BJ (cell line): ENCODE measurements around the gene TMEM267. TPM values are rescaled to one million over a fixed set of nuclear protein-coding genes. Genes with fewer than 3 reads are reported as not detected.

Source experiments
- CTCF ChIA-PET: fragments of 350-600 bp; formaldehyde crosslinking; extraction: SDS; loops from one replicate; lab custom pipeline; 2021; ENCODE audit warnings: antibody characterized with exemption, inconsistent platforms; lab: Yijun Ruan, JAX
- POLR2A ChIA-PET: fragments of 300-600 bp; sonication (Branson Sonifier 250); formaldehyde crosslinking; extraction: SDS; loops from one replicate; lab custom pipeline; 2021; ENCODE audit warnings: antibody characterized with exemption; lab: Charles Lee
- DNase-seq: peaks from one replicate; pipeline ENCODE4 v3.0.0-alpha.2; 2011; ENCODE audit warnings: low read depth
- H3K27me3 ChIP-seq: 2 replicates; pipeline ENCODE4 v1.6.0; 2011; ENCODE audit warnings: low read length; ENCODE audit not compliant: control insufficient read depth, insufficient read depth
- H3K36me3 ChIP-seq: 2 replicates; pipeline ENCODE4 v1.5.1; 2011; ENCODE audit warnings: low read length; ENCODE audit not compliant: control insufficient read depth, insufficient read depth
- H3K4me3 ChIP-seq: 2 replicates; pipeline ENCODE4 v1.5.1; 2011; ENCODE audit warnings: low read depth, mild to moderate bottlenecking, control low read depth, low read length
- CTCF ChIP-seq: IDR thresholded peaks from 2 replicates; pipeline ENCODE4 v1.5.1; 2011; ENCODE audit warnings: low read depth, mild to moderate bottlenecking, control low read depth, inconsistent platforms, low read length, moderate library complexity; ENCODE audit not compliant: insufficient read depth
- polyA plus RNA-seq: library from polyadenylated mRNA; depleted of rRNA; stranded (reverse); fragments of >200 nt; gene quantifications from 2 replicates; pipeline ENCODE4 v1.2.3, GENCODE V29; 2011

Gene TMEM267
- polyA plus RNA-seq, 1 experiment, result 11.4 TPM

- no peak for TF ChIP-seq CTCF
- 0 out of 2 replicates have a peak, but pooled peaks cover 2% of the 10 kb centered on the region for H3K27me3 ChIP-seq
- DNase-seq, result no peak
- no peaks in the 10 kb centered on the region for H3K36me3 ChIP-seq
- ChIA-PET POLR2A (no interaction called here), CTCF (interaction anchor here (0.9 to 1.4 kb wide), 3 partner anchors 14 to 27 kb away, joined by 3 to 4 read pairs (median 3); no protein-coding TSS in a partner anchor)
- H3K4me3 ChIP-seq, result no peak overlapping the region
These were observed 67.5 kb downstream of the TMEM267 start for GRCh38 chr5:43415935-43416802.

- CTCF ChIA-PET, result no interaction called here
- no peak for DNase-seq
- Histone ChIP-seq H3K27me3 (0 out of 2 replicates have a peak, but pooled peaks cover 2% of the 10 kb centered on the region), H3K4me3 (no peak overlapping the region), H3K36me3 (no peaks in the 10 kb centered on the region)
- POLR2A ChIA-PET, result no interaction called here
- no peak for TF ChIP-seq CTCF
These were observed 69.7 kb downstream of the TMEM267 start for GRCh38 chr5:43413966-43414365.

- ChIA-PET POLR2A (no interaction called here), CTCF (interaction anchor here (0.6 to 3.2 kb wide), 4 partner anchors 12 to 371 kb away, joined by 3 to 8 read pairs (median 4); partner anchors contain the start of gene TMEM267)
- no peaks in the 10 kb centered on the region for H3K36me3 ChIP-seq
- DNase-seq, result no peak
- no peak for TF ChIP-seq CTCF
- 0 out of 2 replicates have a peak, but pooled peaks cover 2% of the 10 kb centered on the region for H3K27me3 ChIP-seq
- H3K4me3 ChIP-seq, result no peak overlapping the region
These were observed 71.0 kb downstream of the TMEM267 start for GRCh38 chr5:43412644-43413043.

GRCh38 chr5:43412156-43412555, 71.5 kb downstream of the TMEM267 start, which contains the start of gene CCL28:
CCL28 (minus strand) TSS chr5:43412391; CDS start chr5:43412316, 75 bp downstream.
- no peak for TF ChIP-seq CTCF
- Histone ChIP-seq H3K4me3 (no peak within 1 kb of the TSS), H3K36me3 (no peaks in the 10 kb centered on the region), H3K27me3 (0 out of 2 replicates have a peak, but pooled peaks cover 2% of the 10 kb centered on the region)
- ChIA-PET CTCF (interaction anchor here (0.6 to 3.2 kb wide), 5 partner anchors 12 to 370 kb away, joined by 3 to 8 read pairs (median 3); partner anchors contain the start of gene TMEM267), POLR2A (no interaction called here)
- no peak for DNase-seq

GRCh38 chr5:43411495-43411894, 72.2 kb downstream of the TMEM267 start:
- Histone ChIP-seq H3K27me3 (0 out of 2 replicates have a peak, but pooled peaks cover 2% of the 10 kb centered on the region), H3K4me3 (no peak overlapping the region), H3K36me3 (no peaks in the 10 kb centered on the region)
- ChIA-PET CTCF (interaction anchor here (1.4 to 3.2 kb wide), 3 partner anchors 14 to 73 kb away, joined by 3 to 8 read pairs (median 6); partner anchors contain the start of gene TMEM267), POLR2A (no interaction called here)
- no peak for TF ChIP-seq CTCF
- no peak for DNase-seq
